Bronchial epithelial cell (primary cell): ENCODE measurements around the gene CDK3. TPM values are rescaled to one million over a fixed set of nuclear protein-coding genes. Genes with fewer than 3 reads are reported as not detected.

Experiments
- DNase-seq: peaks from one replicate; pipeline ENCODE4 v3.0.0-alpha.2; 2010; ENCODE audit warnings: low read depth
- FAIRE-seq: peaks from 2 replicates; lab custom pipeline; 2011; peaks lifted over from hg19 to GRCh38; lab: Jason Lieb, UNC
- H3K27me3 ChIP-seq: 2 replicates; pipeline ENCODE4 v1.5.1; 2011; ENCODE audit warnings: low read length; ENCODE audit not compliant: control insufficient read depth, insufficient read depth
- H3K36me3 ChIP-seq: 2 replicates; pipeline ENCODE4 v1.5.1; 2011; ENCODE audit warnings: low read length; ENCODE audit not compliant: control insufficient read depth, insufficient read depth
- H3K4me3 ChIP-seq: 2 replicates; pipeline ENCODE4 v1.5.1; 2011; ENCODE audit warnings: mild to moderate bottlenecking, low read depth, low read length, control low read depth
- CTCF ChIP-seq: IDR thresholded peaks from 2 replicates; pipeline ENCODE4 v1.5.1; 2011; ENCODE audit warnings: mild to moderate bottlenecking, moderate library complexity, low read length, control low read depth, inconsistent platforms; ENCODE audit not compliant: insufficient read depth, severe bottlenecking
- total RNA-seq: library from RNA; depleted of rRNA; stranded (reverse); fragments of >200 nt; gene quantifications from 2 replicates; pipeline ENCODE4 v1.2.1, GENCODE V29; 2014

CDK3 gene
- total RNA-seq, 1 donor from 2014 or later, result 1.3 TPM

- H3K4me3 ChIP-seq, result no peak overlapping the region
- DNase-seq, result peak; percentile 84
- peaks cover 35% of the 10 kb centered on the region for H3K36me3 ChIP-seq
- no peaks in the 10 kb centered on the region for H3K27me3 ChIP-seq
- no peak for FAIRE-seq
- no peak for TF ChIP-seq CTCF
Observed at GRCh38 chr17:76046064-76046463, 45.4 kb downstream of the CDK3 start.

GRCh38 chr17:76048025-76048605 lies 47.5 kb downstream of the CDK3 start:
- H3K36me3 ChIP-seq, result peaks cover 29% of the 10 kb centered on the region
- no peak for DNase-seq
- H3K4me3 ChIP-seq, result no peak overlapping the region
- no peak for FAIRE-seq
- TF ChIP-seq CTCF, result no peak
- no peaks in the 10 kb centered on the region for H3K27me3 ChIP-seq

- FAIRE-seq, result no peak
- DNase-seq, result no peak
- no peaks in the 10 kb centered on the region for H3K27me3 ChIP-seq
- H3K4me3 ChIP-seq, result no peak overlapping the region
- no peak for TF ChIP-seq CTCF
- peaks cover 23% of the 10 kb centered on the region for H3K36me3 ChIP-seq
Observed at GRCh38 chr17:76048711-76049110, 48.1 kb downstream of the CDK3 start.

GRCh38 chr17:76049239-76049638 lies 48.6 kb downstream of the CDK3 start:
- TF ChIP-seq CTCF, result no peak
- no peak for DNase-seq
- H3K36me3 ChIP-seq, result peaks cover 19% of the 10 kb centered on the region
- no peaks in the 10 kb centered on the region for H3K27me3 ChIP-seq
- H3K4me3 ChIP-seq, result no peak overlapping the region
- no peak for FAIRE-seq

GRCh38 chr17:76049836-76050537 lies 49.3 kb downstream of the CDK3 start:
- TF ChIP-seq CTCF, result no peak
- Histone ChIP-seq H3K36me3 (peaks cover 16% of the 10 kb centered on the region), H3K4me3 (no peak overlapping the region), H3K27me3 (no peaks in the 10 kb centered on the region)
- DNase-seq (no peak), FAIRE-seq (no peak)
